HepG2 (cell line): Measurements from ENCODE around the gene ARHGAP26. TPM values are rescaled to one million over a fixed set of nuclear protein-coding genes. Genes with fewer than 3 reads are reported as not detected.

Experiments used
- HDAC2 ChIP-seq: sonication (generic); formaldehyde crosslinking; IDR thresholded peaks from 2 replicates; pipeline ENCODE4 v1.4.0; 2020; ENCODE audit warnings: missing genetic modification reagents
- MAFF ChIP-seq: IDR thresholded peaks from 2 replicates; pipeline ENCODE4 v1.6.1; 2011; ENCODE audit warnings: low read depth, low read length, improper control_type of control experiment
- RFXAP ChIP-seq: sonication (generic); formaldehyde crosslinking; IDR thresholded peaks from 2 replicates; pipeline ENCODE4 v1.4.0; 2020; ENCODE audit warnings: missing genetic modification reagents, borderline replicate concordance
- SRY ChIP-seq: sonication (generic); formaldehyde crosslinking; IDR thresholded peaks from 2 replicates; pipeline ENCODE4 v1.8.0; 2022; ENCODE audit warnings: mild to moderate bottlenecking, missing genetic modification reagents
- SSRP1 ChIP-seq: IDR thresholded peaks from 2 replicates; pipeline ENCODE4 v1.6.1; 2016; ENCODE audit warnings: control low read depth
- STAG1 ChIP-seq: sonication (generic); formaldehyde crosslinking; IDR thresholded peaks from 2 replicates; pipeline ENCODE4 v1.4.0; 2020; ENCODE audit warnings: missing genetic modification reagents
- YY1 ChIP-seq: IDR thresholded peaks from 2 replicates; pipeline ENCODE4 v1.6.1; 2011; ENCODE audit warnings: low read length, low read depth, moderate library complexity, mild to moderate bottlenecking; ENCODE audit not compliant: insufficient read depth, insufficient replicate concordance
- ZNF251 ChIP-seq: sonication (generic); formaldehyde crosslinking; IDR thresholded peaks from 2 replicates; pipeline ENCODE4 v1.9.0; 2021; ENCODE audit warnings: mild to moderate bottlenecking, missing genetic modification reagents
- polyA plus RNA-seq, 8 experiments: library from polyadenylated mRNA; depleted of rRNA in 3 of 8; stranded (reverse) in 7 of 8; unstranded in 1 of 8; fragments of >200 nt; fragmentation: Illumina TruSeq in 4 of 8; extraction: Trizol in 4 of 8; gene quantifications; 2 replicates each; pipeline versions ENCODE4 v1.2.1 to v1.2.3, GENCODE V29; 2011 to 2016; ENCODE audit warnings: low read depth in 4 of 8, missing spikeins in 1 of 8, mixed read lengths in 1 of 8; ENCODE audit not compliant: insufficient read depth in 1 of 8
- total RNA-seq, 5 experiments: library from RNA; depleted of rRNA; stranded (reverse); fragments of >200 nt; fragmentation: Illumina TruSeq; extraction: Trizol; gene quantifications; 2 replicates each; pipeline ENCODE4 v1.2.3, GENCODE V29; 2016; ENCODE audit warnings: low read depth in 1 of 5
- TF ChIP-seq, protein P1 (sequence below): sonication (generic); formaldehyde crosslinking; IDR thresholded peaks from 2 replicates; pipeline ENCODE4 v1.5.1; 2020; ENCODE audit warnings: mild to moderate bottlenecking, missing genetic modification reagents, borderline replicate concordance
- TF ChIP-seq, protein P2 (sequence below): conservative IDR thresholded peaks from 2 replicates; pipeline ENCODE4 v1.6.1; 2018; ENCODE audit warnings: missing genetic modification reagents
- TF ChIP-seq, protein P3 (sequence below): sonication (generic); formaldehyde crosslinking; IDR thresholded peaks from 2 replicates; pipeline ENCODE4 v1.9.0; 2021; ENCODE audit warnings: missing genetic modification reagents, borderline replicate concordance
- TF ChIP-seq, protein P4 (sequence below): sonication (generic); formaldehyde crosslinking; IDR thresholded peaks from 2 replicates; pipeline ENCODE4 v1.4.0; 2020; ENCODE audit warnings: missing genetic modification reagents
- TF ChIP-seq, protein P5 (sequence below): sonication (generic); formaldehyde crosslinking; IDR thresholded peaks from 2 replicates; pipeline ENCODE4; 2020; ENCODE audit warnings: missing genetic modification reagents, mild to moderate bottlenecking, borderline replicate concordance
- TF ChIP-seq, protein P6 (sequence below): IDR thresholded peaks from 2 replicates; pipeline ENCODE4 v1.6.1; 2018; ENCODE audit warnings: missing genetic modification reagents, mild to moderate bottlenecking, missing compliant biosample characterization

Gene ARHGAP26
- total and polyA plus RNA-seq, 2 of the 13 experiments (the other 11 are each of a cell fraction or from before 2014, with no cell fraction given), result 9.6 to 18.2 TPM

DNA sequence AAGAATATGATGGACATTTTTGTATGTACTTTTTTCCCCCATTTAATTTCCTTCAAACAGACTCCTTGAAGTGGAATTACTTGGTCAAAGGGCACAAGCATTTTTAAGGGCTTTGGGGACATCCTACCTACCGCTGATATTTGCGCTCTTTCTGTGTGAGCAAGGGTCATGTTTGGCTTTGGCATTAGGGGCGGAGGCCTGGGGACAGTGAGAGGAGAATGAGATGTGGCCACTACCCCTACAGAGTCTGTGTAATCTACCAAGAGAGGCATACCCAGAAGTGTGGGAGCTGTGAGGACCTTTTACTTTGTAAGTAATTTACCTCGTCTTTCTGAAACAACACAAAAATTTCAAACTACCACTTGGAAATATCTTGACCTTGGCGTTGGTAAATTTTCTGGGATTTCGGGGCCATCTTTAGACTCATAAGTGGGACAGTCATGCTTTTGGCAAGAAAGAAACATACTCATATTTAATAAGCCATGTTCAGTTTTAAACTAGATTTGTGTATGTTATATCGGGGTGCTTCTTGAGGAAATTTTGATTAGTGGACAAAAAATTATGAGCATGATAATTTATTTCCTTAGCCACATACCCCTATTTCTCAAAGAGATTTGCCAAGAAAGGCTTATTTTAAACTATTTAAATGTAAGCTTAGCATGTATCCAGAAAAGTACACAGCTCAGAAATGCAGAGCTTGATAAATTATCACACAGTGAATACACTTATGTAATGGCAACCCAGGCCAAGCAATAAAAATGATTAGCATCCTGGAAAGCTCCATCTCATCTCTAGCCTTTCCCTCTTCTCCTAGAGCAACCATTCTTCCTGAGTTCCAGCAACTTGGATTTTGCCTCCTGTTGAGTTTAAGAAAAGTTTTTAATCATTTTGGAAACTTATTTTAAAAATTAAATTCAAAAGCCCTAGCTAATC, 63.6 kb downstream of the ARHGAP26 start (continued):
- TF ChIP-seq, protein P1, sequence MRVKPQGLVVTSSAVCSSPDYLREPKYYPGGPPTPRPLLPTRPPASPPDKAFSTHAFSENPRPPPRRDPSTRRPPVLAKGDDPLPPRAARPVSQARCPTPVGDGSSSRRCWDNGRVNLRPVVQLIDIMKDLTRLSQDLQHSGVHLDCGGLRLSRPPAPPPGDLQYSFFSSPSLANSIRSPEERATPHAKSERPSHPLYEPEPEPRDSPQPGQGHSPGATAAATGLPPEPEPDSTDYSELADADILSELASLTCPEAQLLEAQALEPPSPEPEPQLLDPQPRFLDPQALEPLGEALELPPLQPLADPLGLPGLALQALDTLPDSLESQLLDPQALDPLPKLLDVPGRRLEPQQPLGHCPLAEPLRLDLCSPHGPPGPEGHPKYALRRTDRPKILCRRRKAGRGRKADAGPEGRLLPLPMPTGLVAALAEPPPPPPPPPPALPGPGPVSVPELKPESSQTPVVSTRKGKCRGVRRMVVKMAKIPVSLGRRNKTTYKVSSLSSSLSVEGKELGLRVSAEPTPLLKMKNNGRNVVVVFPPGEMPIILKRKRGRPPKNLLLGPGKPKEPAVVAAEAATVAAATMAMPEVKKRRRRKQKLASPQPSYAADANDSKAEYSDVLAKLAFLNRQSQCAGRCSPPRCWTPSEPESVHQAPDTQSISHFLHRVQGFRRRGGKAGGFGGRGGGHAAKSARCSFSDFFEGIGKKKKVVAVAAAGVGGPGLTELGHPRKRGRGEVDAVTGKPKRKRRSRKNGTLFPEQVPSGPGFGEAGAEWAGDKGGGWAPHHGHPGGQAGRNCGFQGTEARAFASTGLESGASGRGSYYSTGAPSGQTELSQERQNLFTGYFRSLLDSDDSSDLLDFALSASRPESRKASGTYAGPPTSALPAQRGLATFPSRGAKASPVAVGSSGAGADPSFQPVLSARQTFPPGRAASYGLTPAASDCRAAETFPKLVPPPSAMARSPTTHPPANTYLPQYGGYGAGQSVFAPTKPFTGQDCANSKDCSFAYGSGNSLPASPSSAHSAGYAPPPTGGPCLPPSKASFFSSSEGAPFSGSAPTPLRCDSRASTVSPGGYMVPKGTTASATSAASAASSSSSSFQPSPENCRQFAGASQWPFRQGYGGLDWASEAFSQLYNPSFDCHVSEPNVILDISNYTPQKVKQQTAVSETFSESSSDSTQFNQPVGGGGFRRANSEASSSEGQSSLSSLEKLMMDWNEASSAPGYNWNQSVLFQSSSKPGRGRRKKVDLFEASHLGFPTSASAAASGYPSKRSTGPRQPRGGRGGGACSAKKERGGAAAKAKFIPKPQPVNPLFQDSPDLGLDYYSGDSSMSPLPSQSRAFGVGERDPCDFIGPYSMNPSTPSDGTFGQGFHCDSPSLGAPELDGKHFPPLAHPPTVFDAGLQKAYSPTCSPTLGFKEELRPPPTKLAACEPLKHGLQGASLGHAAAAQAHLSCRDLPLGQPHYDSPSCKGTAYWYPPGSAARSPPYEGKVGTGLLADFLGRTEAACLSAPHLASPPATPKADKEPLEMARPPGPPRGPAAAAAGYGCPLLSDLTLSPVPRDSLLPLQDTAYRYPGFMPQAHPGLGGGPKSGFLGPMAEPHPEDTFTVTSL, result peak; percentile 95
- TF ChIP-seq, protein P2, sequence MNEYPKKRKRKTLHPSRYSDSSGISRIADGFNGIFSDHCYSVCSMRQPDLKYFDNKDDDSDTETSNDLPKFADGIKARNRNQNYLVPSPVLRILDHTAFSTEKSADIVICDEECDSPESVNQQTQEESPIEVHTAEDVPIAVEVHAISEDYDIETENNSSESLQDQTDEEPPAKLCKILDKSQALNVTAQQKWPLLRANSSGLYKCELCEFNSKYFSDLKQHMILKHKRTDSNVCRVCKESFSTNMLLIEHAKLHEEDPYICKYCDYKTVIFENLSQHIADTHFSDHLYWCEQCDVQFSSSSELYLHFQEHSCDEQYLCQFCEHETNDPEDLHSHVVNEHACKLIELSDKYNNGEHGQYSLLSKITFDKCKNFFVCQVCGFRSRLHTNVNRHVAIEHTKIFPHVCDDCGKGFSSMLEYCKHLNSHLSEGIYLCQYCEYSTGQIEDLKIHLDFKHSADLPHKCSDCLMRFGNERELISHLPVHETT (CRISPR knock-in tag), result no peak
- TF ChIP-seq STAG1 (CRISPR knock-in tag) (peak; percentile 25; the same call in 1 of the 2 replicates), YY1 (peak; percentile 37), SSRP1 (CRISPR knock-in tag) (no peak), ZNF251 (CRISPR knock-in tag) (no peak), MAFF (peak; percentile 50; the same call in 1 of the 2 replicates), HDAC2 (CRISPR knock-in tag) (peak; percentile 94), SRY (CRISPR knock-in tag) (no peak), RFXAP (CRISPR knock-in tag) (peak; percentile 37; the same call in 1 of the 2 replicates)
- TF ChIP-seq, protein P3, sequence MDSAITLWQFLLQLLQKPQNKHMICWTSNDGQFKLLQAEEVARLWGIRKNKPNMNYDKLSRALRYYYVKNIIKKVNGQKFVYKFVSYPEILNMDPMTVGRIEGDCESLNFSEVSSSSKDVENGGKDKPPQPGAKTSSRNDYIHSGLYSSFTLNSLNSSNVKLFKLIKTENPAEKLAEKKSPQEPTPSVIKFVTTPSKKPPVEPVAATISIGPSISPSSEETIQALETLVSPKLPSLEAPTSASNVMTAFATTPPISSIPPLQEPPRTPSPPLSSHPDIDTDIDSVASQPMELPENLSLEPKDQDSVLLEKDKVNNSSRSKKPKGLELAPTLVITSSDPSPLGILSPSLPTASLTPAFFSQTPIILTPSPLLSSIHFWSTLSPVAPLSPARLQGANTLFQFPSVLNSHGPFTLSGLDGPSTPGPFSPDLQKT (CRISPR knock-in tag), result no peak
- TF ChIP-seq, protein P4, sequence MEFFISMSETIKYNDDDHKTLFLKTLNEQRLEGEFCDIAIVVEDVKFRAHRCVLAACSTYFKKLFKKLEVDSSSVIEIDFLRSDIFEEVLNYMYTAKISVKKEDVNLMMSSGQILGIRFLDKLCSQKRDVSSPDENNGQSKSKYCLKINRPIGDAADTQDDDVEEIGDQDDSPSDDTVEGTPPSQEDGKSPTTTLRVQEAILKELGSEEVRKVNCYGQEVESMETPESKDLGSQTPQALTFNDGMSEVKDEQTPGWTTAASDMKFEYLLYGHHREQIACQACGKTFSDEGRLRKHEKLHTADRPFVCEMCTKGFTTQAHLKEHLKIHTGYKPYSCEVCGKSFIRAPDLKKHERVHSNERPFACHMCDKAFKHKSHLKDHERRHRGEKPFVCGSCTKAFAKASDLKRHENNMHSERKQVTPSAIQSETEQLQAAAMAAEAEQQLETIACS (CRISPR knock-in tag), result no peak
- TF ChIP-seq, protein P5, sequence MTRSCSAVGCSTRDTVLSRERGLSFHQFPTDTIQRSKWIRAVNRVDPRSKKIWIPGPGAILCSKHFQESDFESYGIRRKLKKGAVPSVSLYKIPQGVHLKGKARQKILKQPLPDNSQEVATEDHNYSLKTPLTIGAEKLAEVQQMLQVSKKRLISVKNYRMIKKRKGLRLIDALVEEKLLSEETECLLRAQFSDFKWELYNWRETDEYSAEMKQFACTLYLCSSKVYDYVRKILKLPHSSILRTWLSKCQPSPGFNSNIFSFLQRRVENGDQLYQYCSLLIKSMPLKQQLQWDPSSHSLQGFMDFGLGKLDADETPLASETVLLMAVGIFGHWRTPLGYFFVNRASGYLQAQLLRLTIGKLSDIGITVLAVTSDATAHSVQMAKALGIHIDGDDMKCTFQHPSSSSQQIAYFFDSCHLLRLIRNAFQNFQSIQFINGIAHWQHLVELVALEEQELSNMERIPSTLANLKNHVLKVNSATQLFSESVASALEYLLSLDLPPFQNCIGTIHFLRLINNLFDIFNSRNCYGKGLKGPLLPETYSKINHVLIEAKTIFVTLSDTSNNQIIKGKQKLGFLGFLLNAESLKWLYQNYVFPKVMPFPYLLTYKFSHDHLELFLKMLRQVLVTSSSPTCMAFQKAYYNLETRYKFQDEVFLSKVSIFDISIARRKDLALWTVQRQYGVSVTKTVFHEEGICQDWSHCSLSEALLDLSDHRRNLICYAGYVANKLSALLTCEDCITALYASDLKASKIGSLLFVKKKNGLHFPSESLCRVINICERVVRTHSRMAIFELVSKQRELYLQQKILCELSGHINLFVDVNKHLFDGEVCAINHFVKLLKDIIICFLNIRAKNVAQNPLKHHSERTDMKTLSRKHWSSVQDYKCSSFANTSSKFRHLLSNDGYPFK (CRISPR knock-in tag), result no peak
- TF ChIP-seq, protein P6, sequence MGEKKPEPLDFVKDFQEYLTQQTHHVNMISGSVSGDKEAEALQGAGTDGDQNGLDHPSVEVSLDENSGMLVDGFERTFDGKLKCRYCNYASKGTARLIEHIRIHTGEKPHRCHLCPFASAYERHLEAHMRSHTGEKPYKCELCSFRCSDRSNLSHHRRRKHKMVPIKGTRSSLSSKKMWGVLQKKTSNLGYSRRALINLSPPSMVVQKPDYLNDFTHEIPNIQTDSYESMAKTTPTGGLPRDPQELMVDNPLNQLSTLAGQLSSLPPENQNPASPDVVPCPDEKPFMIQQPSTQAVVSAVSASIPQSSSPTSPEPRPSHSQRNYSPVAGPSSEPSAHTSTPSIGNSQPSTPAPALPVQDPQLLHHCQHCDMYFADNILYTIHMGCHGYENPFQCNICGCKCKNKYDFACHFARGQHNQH (CRISPR knock-in tag), result peak; percentile 53; the same call in 1 of the 2 replicates
